Thoracic aorta (tissue), 2 donors: ENCODE measurements around the gene DAPP1. TPM values are rescaled to one million over a fixed set of nuclear protein-coding genes. Genes with fewer than 3 reads are reported as not detected.

Experiments
- ATAC-seq: fragments of 150-250 bp; one replicate; pipeline ENCODE4 v1.8.0; 2017; ENCODE audit warnings: low read depth; ENCODE audit not compliant: insufficient number of reproducible peaks, low FRiP score
- DNase-seq: peaks from one replicate; pipeline ENCODE4 v3.0.0-alpha.2; 2020; ENCODE audit warnings: low spot score
- H3K27ac ChIP-seq, 2 donors: fragments of 200-600 bp; sonication (generic); 1 replicate in 1 of 2; 2 replicates in 1 of 2; pipeline ENCODE4 v1.5.1; 2016; ENCODE audit warnings: mild to moderate bottlenecking in 2 of 2, moderate library complexity in 2 of 2
- H3K27me3 ChIP-seq: fragments of 200-600 bp; sonication (generic); replicated peaks from 2 replicates; pipeline ENCODE4 v1.6.0; 2016; ENCODE audit warnings: mild to moderate bottlenecking; ENCODE audit not compliant: insufficient read depth
- H3K36me3 ChIP-seq: fragments of 200-600 bp; sonication (generic); one replicate; pipeline ENCODE4 v1.5.1; 2016
- H3K4me1 ChIP-seq, 2 donors: fragments of 200-600 bp; sonication (generic); 1 replicate in 1 of 2; 2 replicates in 1 of 2; pipeline versions ENCODE4 v1.5.1 to v1.6.0; 2016; ENCODE audit warnings: low read depth in 2 of 2, mild to moderate bottlenecking in 1 of 2; ENCODE audit not compliant: control insufficient read depth in 1 of 2
- H3K4me3 ChIP-seq: fragments of 200-600 bp; sonication (generic); 2 replicates; pipeline ENCODE4 v1.5.1; 2016; ENCODE audit warnings: mild to moderate bottlenecking
- H3K9me3 ChIP-seq: fragments of 200-600 bp; sonication (generic); 2 replicates; pipeline ENCODE4 v1.5.1; 2016
- CTCF ChIP-seq: fragments of 200-600 bp; sonication (generic); IDR thresholded peaks from one replicate; pipeline ENCODE4 v1.5.1; 2019; ENCODE audit warnings: antibody characterized with exemption
- total RNA-seq, 2 donors: library from RNA; depleted of rRNA; stranded (reverse); fragments of >200 nt; gene quantifications; one replicate each; pipeline versions ENCODE4 v1.1.0 to v1.2.3, GENCODE V29; 2016

Gene DAPP1
- total RNA-seq, 2 donors from 2014 or later = 1.6 TPM

DNA sequence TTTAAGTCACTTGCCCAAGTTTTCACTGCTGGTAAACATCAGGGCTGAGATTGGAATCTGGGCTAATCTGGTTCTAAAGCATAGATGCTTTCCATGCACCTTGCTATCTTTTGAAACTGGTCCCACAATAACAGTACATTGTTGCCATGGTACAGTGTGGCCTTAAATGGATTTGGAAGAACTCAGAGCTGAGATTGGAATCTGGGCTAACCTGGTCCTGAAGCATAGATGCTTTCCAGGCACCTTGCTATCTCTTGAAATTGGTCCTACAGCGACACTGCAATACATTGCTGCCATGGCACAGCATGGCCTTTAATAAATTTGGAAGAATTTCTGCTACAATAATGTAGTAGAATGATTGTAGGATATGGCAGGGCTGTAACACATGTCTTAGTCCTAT is 28.6 kb downstream of the DAPP1 start:
- no peaks in the 10 kb centered on the region for H3K9me3 ChIP-seq
- H3K27me3 ChIP-seq = no peaks in the 10 kb centered on the region
- no peaks in the 10 kb centered on the region for H3K36me3 ChIP-seq
- no peak overlapping the region for H3K27ac ChIP-seq
- no peak overlapping the region for H3K4me3 ChIP-seq
- no peak for ATAC-seq
- DNase-seq = no peak
- H3K4me1 ChIP-seq = peaks cover 5 to 16% of the 10 kb centered on the region in 2 donors
- TF ChIP-seq CTCF = no peak

- no peaks in the 10 kb centered on the region for H3K36me3 ChIP-seq
- peaks cover 5 to 16% of the 10 kb centered on the region in 2 donors for H3K4me1 ChIP-seq
- no peaks in the 10 kb centered on the region for H3K27me3 ChIP-seq
- no peak overlapping the region for H3K4me3 ChIP-seq
- no peaks in the 10 kb centered on the region for H3K9me3 ChIP-seq
- no peak overlapping the region for H3K27ac ChIP-seq
- TF ChIP-seq CTCF = no peak
- DNase-seq (no peak), ATAC-seq (no peak)
Observed at GRCh38 chr4:99845708-99846469, 29.3 kb downstream of the DAPP1 start.

- no peak for TF ChIP-seq CTCF
- no peaks in the 10 kb centered on the region for H3K27me3 ChIP-seq
- DNase-seq = no peak
- H3K9me3 ChIP-seq = no peaks in the 10 kb centered on the region
- H3K36me3 ChIP-seq = no peaks in the 10 kb centered on the region
- H3K27ac ChIP-seq = no peak overlapping the region
- no peak for ATAC-seq
- H3K4me3 ChIP-seq = no peak overlapping the region
- H3K4me1 ChIP-seq = peaks cover 5 to 16% of the 10 kb centered on the region in 2 donors
Observed at GRCh38 chr4:99846891-99847290, 30.3 kb downstream of the DAPP1 start.

GRCh38 chr4:99847362-99847976 is 30.8 kb downstream of the DAPP1 start:
- TF ChIP-seq CTCF = no peak
- ATAC-seq = no peak

DNA sequence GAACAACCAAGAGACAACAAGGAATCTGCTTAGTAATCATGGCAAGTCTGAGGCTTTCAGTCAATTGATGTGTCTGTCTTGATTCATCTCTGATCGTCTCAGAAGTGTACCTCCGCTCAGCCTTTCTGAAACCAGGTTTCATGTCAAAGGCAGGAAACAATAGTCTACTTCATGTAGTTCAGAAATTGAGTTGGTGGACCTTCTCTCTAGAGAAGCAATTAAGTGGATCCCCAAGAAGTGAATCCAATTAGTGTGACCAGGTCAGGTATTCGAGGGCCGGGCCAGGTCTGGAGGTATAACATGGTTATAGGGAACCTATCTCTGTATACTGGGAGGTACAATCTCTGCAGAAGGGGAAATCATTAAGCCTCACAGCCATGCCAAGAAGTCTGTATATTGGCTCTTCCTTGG is 32.0 kb downstream of the DAPP1 start:
- DNase-seq = no peak
- ATAC-seq = no peak
- Histone ChIP-seq H3K27ac (no peak overlapping the region), H3K4me3 (no peak overlapping the region), H3K9me3 (no peaks in the 10 kb centered on the region), H3K36me3 (no peaks in the 10 kb centered on the region), H3K4me1 (peaks cover 5 to 16% of the 10 kb centered on the region in 2 donors), H3K27me3 (no peaks in the 10 kb centered on the region)
- TF ChIP-seq CTCF = no peak

More at GRCh38 chr4:99847362-99847976, 30.8 kb downstream of the DAPP1 start:
- Histone ChIP-seq H3K27me3 (no peaks in the 10 kb centered on the region), H3K36me3 (no peaks in the 10 kb centered on the region), H3K27ac (no peak overlapping the region), H3K4me1 (peaks cover 5 to 16% of the 10 kb centered on the region in 2 donors), H3K4me3 (no peak overlapping the region), H3K9me3 (no peaks in the 10 kb centered on the region)
- DNase-seq = no peak
